GM12892 (cell line): Measurements from ENCODE around the gene BICC1.

Source experiments
- POLR2A ChIP-seq: IDR thresholded peaks from 2 replicates; pipeline ENCODE4 v1.6.1; 2011; ENCODE audit warnings: low read depth, low read length, control low read depth
- TAF1 ChIP-seq: IDR thresholded peaks from 2 replicates; pipeline ENCODE4 v1.6.1; 2011; ENCODE audit warnings: low read depth, mild to moderate bottlenecking, control low read depth, low read length, borderline replicate concordance

- TF ChIP-seq TAF1 (no peak), POLR2A (no peak)
These were observed 23.8 kb upstream of the BICC1 start for GRCh38 chr10:58488921-58489320.
